Measurements from ENCODE around the gene SAFB. TPM values are rescaled to one million over a fixed set of nuclear protein-coding genes. Genes with fewer than 3 reads are reported as not detected.

Gene SAFB
- total and polyA plus RNA-seq, 2 of the 13 experiments (the other 11 are each of a cell fraction or from before 2014, with no cell fraction given), result 21.0 to 28.4 TPM

- Histone ChIP-seq H3K27ac (ENCODE audit: extremely low read length, insufficient read depth, low read length) (no peak overlapping the region), H3K4me3 (replicated peaks in 1 of 3; ENCODE audit: insufficient read depth in 1 of 3, low read depth in 2 of 3, low read length in 3 of 3) (no peak overlapping the region), H3K9me3 (ENCODE audit: low read length) (no peaks in the 10 kb centered on the region), H2AFZ (ENCODE audit: low read length) (no peak overlapping the region), H3K27me3 (ENCODE audit: control insufficient read depth in 1 of 2, insufficient read depth in 2 of 2, low read length in 2 of 2) (no peaks in the 10 kb centered on the region), H3K4me2 (ENCODE audit: low read depth, low read length) (no peak overlapping the region), H3K9ac (ENCODE audit: insufficient read depth, low read depth, low read length) (no peak overlapping the region), H3K4me1 (ENCODE audit: insufficient read depth, low read length) (peaks cover 17% of the 10 kb centered on the region), H3K36me3 (replicated peaks in 1 of 2; ENCODE audit: control insufficient read depth in 1 of 2, insufficient read depth in 2 of 2, low read length in 2 of 2) (peaks cover 34 to 79% of the 10 kb centered on the region in 2 experiments), H4K20me1 (ENCODE audit: insufficient read depth, low read length) (no peaks in the 10 kb centered on the region), H3K79me2 (ENCODE audit: insufficient read depth, low read length) (peaks cover 11% of the 10 kb centered on the region)
- ChIA-PET POLR2A (no interaction called here), CTCF (ENCODE audit: low intra/inter-chr PET ratio, low total read pairs) (no interaction called here)
- intact Hi-C loops (cut with micrococcal nuclease; ENCODE audit: unreplicated experiment) (no loop called here), in situ Hi-C loops (cut with HindIII; ENCODE audit: extremely low pct_ligation_motif_present, low pct_unique_long_range_greater_than_20kb) (no loop called here)
- FAIRE-seq, result no peak
- TF ChIP-seq ERF (CRISPR knock-in tag; IDR thresholded peaks at IDR 0.05), result no peak
- no peak for TF ChIP-seq ZNF263 (CRISPR knock-in tag; IDR thresholded peaks at IDR 0.05)
- TF ChIP-seq BATF2 (CRISPR knock-in tag; IDR thresholded peaks at IDR 0.05), result no peak
- TF ChIP-seq NFIB (CRISPR knock-in tag; IDR thresholded peaks at IDR 0.05; ENCODE audit: borderline replicate concordance), result no peak
- no peak for TF ChIP-seq ZNF777 (CRISPR knock-in tag; IDR thresholded peaks at IDR 0.05)
- TF ChIP-seq ZNF446 (CRISPR knock-in tag; IDR thresholded peaks at IDR 0.05), result no peak
- no peak for TF ChIP-seq ZNF101 (CRISPR knock-in tag; IDR thresholded peaks at IDR 0.05; ENCODE audit: borderline replicate concordance, low read depth)
- no peak for TF ChIP-seq ZNF574 (CRISPR knock-in tag; IDR thresholded peaks at IDR 0.05)
- no peak for TF ChIP-seq ZNF30 (CRISPR knock-in tag; IDR thresholded peaks at IDR 0.05)
- no peak for ATAC-seq
- no TSS peak for BruUV-seq (replicated peaks)
- no peak for DNase-seq (ENCODE audit: low spot score)
- WGBS (ENCODE audit: low lambda C conversion rate), result 97% methylated on average over 15 of the region's 15 CpGs
Measured at GRCh38 chr19:5612891-5613865, 9.7 kb upstream of the SAFB start.
